Measurements from ENCODE around the gene GABARAP.

- TF ChIP-seq CTCF (IDR thresholded peaks at IDR 0.05) (peak in 1 of 2 donors; percentile 42), POLR2A (IDR thresholded peaks at IDR 0.05) (no peak), POLR2AphosphoS5 (IDR thresholded peaks at IDR 0.05) (no peak)
These were observed 21.5 kb downstream of the GABARAP start for GRCh38 chr17:7220593-7221277.
